GM12801 (cell line): ENCODE data around the gene DAAM2.

Experiments
- TF ChIP-seq, protein P1 (sequence below): IDR thresholded peaks from one replicate; pipeline ENCODE4 v1.5.1; 2011; ENCODE audit warnings: control low read depth; ENCODE audit not compliant: insufficient read length; ENCODE audit errors: extremely low read depth

The DAAM2 gene

DNA sequence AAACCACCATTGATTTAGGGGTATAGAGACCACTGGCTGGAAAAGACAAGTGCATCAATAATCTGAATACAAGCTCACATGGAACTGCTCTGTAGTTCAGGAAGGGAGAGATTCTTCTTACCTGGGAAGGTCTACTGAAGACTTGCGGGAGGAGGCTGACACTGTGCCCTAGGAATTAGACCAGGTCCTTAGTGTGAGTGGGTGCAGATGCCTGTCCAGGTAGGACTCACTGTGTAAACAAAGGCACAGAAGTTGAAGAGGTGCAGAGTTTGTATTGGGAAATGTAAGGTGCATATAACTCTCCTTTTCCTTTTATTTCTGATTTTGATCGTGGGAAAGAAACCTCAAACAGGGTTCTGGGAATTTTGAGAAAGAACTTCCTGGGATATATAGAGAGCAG lies 66.8 kb downstream of the DAAM2 start:
- TF ChIP-seq, protein P1, sequence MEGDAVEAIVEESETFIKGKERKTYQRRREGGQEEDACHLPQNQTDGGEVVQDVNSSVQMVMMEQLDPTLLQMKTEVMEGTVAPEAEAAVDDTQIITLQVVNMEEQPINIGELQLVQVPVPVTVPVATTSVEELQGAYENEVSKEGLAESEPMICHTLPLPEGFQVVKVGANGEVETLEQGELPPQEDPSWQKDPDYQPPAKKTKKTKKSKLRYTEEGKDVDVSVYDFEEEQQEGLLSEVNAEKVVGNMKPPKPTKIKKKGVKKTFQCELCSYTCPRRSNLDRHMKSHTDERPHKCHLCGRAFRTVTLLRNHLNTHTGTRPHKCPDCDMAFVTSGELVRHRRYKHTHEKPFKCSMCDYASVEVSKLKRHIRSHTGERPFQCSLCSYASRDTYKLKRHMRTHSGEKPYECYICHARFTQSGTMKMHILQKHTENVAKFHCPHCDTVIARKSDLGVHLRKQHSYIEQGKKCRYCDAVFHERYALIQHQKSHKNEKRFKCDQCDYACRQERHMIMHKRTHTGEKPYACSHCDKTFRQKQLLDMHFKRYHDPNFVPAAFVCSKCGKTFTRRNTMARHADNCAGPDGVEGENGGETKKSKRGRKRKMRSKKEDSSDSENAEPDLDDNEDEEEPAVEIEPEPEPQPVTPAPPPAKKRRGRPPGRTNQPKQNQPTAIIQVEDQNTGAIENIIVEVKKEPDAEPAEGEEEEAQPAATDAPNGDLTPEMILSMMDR: no peak

DNA sequence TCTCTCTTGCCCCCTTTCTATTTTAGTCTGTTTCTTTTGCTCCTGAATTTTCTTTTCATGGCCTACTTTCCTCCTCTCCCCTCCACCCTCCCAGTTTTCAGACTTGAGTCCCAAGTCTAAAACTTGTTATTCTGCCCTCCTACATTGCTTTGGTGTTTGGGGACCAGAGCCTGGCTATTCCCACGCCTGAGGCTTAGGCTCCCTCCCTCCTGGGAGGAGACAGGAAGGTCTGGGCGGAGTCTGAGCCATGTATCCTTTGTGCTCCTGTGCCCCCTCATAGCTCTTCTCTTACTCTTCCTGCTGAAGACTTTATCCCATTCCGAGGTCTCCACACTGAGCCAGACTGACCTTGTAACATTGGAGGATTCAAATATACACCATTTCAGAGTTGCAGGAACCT lies 69.5 kb downstream of the DAAM2 start:
- TF ChIP-seq, protein P1: no peak

DNA sequence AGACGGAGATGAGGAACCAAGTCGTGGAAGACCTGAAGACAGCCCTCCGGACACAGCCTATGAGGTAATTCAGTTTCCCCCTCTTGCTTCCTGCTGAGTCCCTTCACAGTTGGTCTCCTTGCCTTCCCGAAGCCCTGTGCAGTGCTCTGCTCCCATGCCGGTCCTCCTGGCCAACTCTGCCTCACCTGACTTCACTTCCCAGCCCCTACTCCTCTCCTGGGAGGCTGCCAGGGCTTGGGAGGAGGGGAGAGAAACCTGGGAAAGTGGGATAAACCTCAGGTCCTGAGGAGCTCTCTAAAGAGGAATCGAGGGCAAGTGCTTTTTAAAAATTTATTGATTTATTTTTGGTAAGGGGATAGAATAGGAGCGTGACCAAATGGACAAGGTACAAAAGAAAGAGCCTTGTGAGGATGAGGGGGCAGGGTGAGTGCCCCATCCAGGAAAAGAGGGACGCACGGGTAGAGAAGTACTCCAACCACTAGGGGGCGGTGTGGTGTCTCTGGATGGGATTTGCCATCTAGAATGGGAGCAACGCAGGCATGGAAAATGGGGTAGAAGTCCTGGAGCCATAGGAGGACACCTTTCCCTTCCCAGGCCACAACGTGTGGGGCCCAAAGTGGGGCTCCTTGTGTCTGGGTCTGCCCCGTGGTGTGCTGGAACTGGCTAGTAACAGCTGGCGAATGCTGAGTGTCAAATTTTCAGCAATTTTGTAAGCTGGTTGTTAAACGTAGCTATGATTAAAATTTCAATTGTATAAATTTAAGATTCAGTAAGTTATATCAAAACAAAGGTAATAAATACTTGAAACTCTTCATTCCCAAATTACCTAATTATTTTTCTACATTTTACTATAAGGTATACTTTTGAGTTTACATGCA lies 73.1 kb downstream of the DAAM2 start:
- TF ChIP-seq, protein P1: no peak

DNA sequence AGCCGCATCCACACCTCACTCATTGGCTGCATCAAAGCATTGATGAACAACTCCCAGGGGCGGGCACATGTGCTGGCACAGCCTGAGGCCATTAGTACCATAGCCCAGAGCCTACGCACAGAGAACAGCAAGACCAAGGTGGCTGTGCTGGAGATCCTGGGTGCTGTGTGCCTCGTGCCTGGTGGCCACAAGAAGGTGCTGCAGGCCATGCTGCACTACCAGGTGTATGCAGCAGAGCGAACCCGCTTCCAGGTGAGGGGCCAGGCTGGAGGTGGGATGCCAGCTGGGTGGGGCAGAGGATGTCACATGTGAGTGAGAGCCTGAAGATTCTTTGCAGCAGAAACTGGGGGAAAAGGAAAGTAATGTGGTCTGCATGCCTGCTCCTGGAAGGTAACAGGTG lies 75.4 kb downstream of the DAAM2 start:
- TF ChIP-seq, protein P1: no peak

GRCh38 chr6:39870950-39871349 lies 78.8 kb downstream of the DAAM2 start:
- TF ChIP-seq, protein P1: no peak

- TF ChIP-seq, protein P1: no peak
These were observed 81.3 kb downstream of the DAAM2 start for GRCh38 chr6:39873439-39873838.

GRCh38 chr6:39876111-39876510 lies 83.9 kb downstream of the DAAM2 start:
- TF ChIP-seq, protein P1: no peak

GRCh38 chr6:39876826-39877225 lies 84.7 kb downstream of the DAAM2 start:
- TF ChIP-seq, protein P1: no peak
